ENCODE measurements around the gene HELQ.

The HELQ gene

GRCh38 chr4:83473423-83473822 is 17.8 kb upstream of the HELQ start:
- Histone ChIP-seq H3K9me3 (ENCODE audit: severe bottlenecking) (no peaks in the 10 kb centered on the region), H3K4me3 (ENCODE audit: low read depth, low read length) (no peak overlapping the region)
- TF ChIP-seq CTCF (IDR thresholded peaks at IDR 0.05; ENCODE audit: low read depth, low read length), result no peak

GRCh38 chr4:83456184-83456501 is 520 bp upstream of the HELQ start:
- Histone ChIP-seq H3K36me3 (peaks cover 45% of the 10 kb centered on the region), H3K27ac (peak overlapping the region; percentile 84), H3K27me3 (ENCODE audit: insufficient read depth, low read depth, severe bottlenecking) (no peaks in the 10 kb centered on the region), H3K9me3 (ENCODE audit: severe bottlenecking) (no peaks in the 10 kb centered on the region), H3K4me3 (ENCODE audit: low read depth, low read length) (peak overlapping the region; percentile 75)
- TF ChIP-seq CTCF (IDR thresholded peaks at IDR 0.05; ENCODE audit: low read depth, low read length), result no peak
- no peak for DNase-seq

More at GRCh38 chr4:83473423-83473822, 17.8 kb upstream of the HELQ start:
- Histone ChIP-seq H3K27me3 (ENCODE audit: insufficient read depth, low read depth, severe bottlenecking) (no peaks in the 10 kb centered on the region), H3K36me3 (no peaks in the 10 kb centered on the region), H3K27ac (no peak overlapping the region)
- no peak for DNase-seq

- no peak for TF ChIP-seq CTCF (IDR thresholded peaks at IDR 0.05; ENCODE audit: low read depth, low read length)
- H3K9me3 ChIP-seq (ENCODE audit: severe bottlenecking), result no peaks in the 10 kb centered on the region
- peaks cover 31% of the 10 kb centered on the region for H3K36me3 ChIP-seq
- H3K4me3 ChIP-seq (ENCODE audit: low read depth, low read length), result peak overlapping the region; percentile 75
- DNase-seq, result no peak
- H3K27ac ChIP-seq, result no peak overlapping the region
- no peaks in the 10 kb centered on the region for H3K27me3 ChIP-seq (ENCODE audit: insufficient read depth, low read depth, severe bottlenecking)
Observed at GRCh38 chr4:83454686-83455085, 937 bp downstream of the HELQ start.

GRCh38 chr4:83449009-83449408 is 6.6 kb downstream of the HELQ start:
- H3K9me3 ChIP-seq (ENCODE audit: severe bottlenecking), result no peaks in the 10 kb centered on the region

GRCh38 chr4:83440899-83441298 is 14.7 kb downstream of the HELQ start:
- no peak for DNase-seq
- no peaks in the 10 kb centered on the region for H3K27me3 ChIP-seq (ENCODE audit: insufficient read depth, low read depth, severe bottlenecking)
- no peaks in the 10 kb centered on the region for H3K36me3 ChIP-seq
- H3K4me3 ChIP-seq (ENCODE audit: low read depth, low read length), result no peak overlapping the region
- no peaks in the 10 kb centered on the region for H3K9me3 ChIP-seq (ENCODE audit: severe bottlenecking)
- H3K27ac ChIP-seq, result no peak overlapping the region
- TF ChIP-seq CTCF (IDR thresholded peaks at IDR 0.05; ENCODE audit: low read depth, low read length), result no peak

More at GRCh38 chr4:83449009-83449408, 6.6 kb downstream of the HELQ start:
- TF ChIP-seq CTCF (IDR thresholded peaks at IDR 0.05; ENCODE audit: low read depth, low read length), result no peak
- Histone ChIP-seq H3K4me3 (ENCODE audit: low read depth, low read length) (no peak overlapping the region), H3K36me3 (peaks cover 10% of the 10 kb centered on the region), H3K27me3 (ENCODE audit: insufficient read depth, low read depth, severe bottlenecking) (no peaks in the 10 kb centered on the region), H3K27ac (no peak overlapping the region)
- no peak for DNase-seq

- H3K27ac ChIP-seq, result no peak overlapping the region
- no peaks in the 10 kb centered on the region for H3K27me3 ChIP-seq (ENCODE audit: insufficient read depth, low read depth, severe bottlenecking)
- no peak overlapping the region for H3K4me3 ChIP-seq (ENCODE audit: low read depth, low read length)
- DNase-seq, result no peak
- no peaks in the 10 kb centered on the region for H3K9me3 ChIP-seq (ENCODE audit: severe bottlenecking)
- H3K36me3 ChIP-seq, result no peaks in the 10 kb centered on the region
- no peak for TF ChIP-seq CTCF (IDR thresholded peaks at IDR 0.05; ENCODE audit: low read depth, low read length)
Observed at GRCh38 chr4:83440148-83440814, 15.3 kb downstream of the HELQ start.

Data from WERI-Rb-1 (cell line).